ENCODE results near the gene MORC2. TPM values are rescaled to one million over a fixed set of nuclear protein-coding genes. Genes with fewer than 3 reads are reported as not detected.

MORC2 gene
- polyA plus RNA-seq, 1 donor (not counting 4 experiments of a cell fraction or from before 2014, with no cell fraction given), result 14.1 TPM

DNA sequence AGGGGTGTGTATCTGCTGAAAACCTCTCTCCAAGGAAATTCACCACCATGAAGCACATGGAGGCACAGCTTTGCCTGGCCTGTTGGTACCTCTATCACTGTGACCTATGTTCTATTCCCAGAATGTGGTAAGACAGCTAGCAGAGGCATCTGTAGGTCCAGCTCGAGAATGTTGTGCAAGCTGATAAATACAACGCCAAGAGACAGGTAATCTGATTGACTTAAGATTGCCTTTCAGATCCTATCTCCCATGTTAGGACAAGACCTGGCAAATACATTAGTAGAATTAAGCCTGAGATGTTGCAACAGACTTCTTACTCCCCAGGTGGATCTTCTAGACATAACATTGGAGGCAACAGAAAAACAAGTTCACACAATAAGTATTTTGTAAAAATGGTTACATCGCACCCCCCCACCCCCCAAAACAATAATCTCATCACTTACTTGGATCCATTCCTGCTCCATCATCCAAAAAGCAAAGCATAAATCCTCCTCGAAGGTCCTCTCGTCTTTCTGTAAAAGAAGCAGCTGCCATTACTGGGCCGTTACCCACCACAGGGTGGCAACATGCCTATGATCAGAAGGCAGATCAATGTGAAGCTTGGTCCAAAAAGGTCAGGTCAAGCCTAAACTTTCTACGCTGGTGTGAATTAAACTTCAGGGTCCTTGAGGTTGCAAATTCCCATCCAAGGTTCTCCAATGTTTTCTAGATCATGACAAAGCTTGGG lies 18.5 kb downstream of the MORC2 start:
- peaks cover 8 to 9% of the 10 kb centered on the region in 2 experiments for H3K36me3 ChIP-seq (ENCODE audit: control insufficient read depth in 2 of 2, extremely low read depth in 1 of 2, insufficient read depth in 2 of 2, low read length in 2 of 2)

DNA sequence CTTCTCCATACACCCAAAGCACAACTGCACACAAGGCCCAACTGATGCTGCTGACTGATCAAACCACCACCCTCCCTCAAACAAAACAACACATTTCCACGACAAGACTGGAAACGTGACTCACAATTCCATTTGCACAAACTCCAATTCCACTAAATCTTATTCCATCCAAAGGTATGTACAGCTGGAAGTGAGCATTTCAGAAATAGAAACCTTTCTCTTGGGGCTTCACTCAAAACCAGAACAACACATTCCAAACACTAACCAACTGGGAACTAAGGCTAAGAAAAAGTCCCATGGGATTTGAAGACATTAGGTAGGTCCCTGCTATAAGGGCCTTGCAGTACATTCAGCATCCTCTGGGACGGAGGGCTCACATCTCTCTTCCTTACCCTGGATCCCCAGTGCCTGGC lies 19.6 kb downstream of the MORC2 start:
- no peak for DNase-seq (ENCODE audit: low read depth, low spot score)
- no peaks in the 10 kb centered on the region for H3K27me3 ChIP-seq (ENCODE audit: control insufficient read depth, extremely low read depth, insufficient read depth, low read length)

More for the DNA sequence above, 18.5 kb downstream of the MORC2 start:
- no peaks in the 10 kb centered on the region for H3K9me1 ChIP-seq (ENCODE audit: control insufficient read depth, extremely low read depth, insufficient read depth, low read length)
- no peak for TF ChIP-seq EZH2 (IDR thresholded peaks at IDR 0.05; ENCODE audit: low read length)
- TF ChIP-seq, protein P1, sequence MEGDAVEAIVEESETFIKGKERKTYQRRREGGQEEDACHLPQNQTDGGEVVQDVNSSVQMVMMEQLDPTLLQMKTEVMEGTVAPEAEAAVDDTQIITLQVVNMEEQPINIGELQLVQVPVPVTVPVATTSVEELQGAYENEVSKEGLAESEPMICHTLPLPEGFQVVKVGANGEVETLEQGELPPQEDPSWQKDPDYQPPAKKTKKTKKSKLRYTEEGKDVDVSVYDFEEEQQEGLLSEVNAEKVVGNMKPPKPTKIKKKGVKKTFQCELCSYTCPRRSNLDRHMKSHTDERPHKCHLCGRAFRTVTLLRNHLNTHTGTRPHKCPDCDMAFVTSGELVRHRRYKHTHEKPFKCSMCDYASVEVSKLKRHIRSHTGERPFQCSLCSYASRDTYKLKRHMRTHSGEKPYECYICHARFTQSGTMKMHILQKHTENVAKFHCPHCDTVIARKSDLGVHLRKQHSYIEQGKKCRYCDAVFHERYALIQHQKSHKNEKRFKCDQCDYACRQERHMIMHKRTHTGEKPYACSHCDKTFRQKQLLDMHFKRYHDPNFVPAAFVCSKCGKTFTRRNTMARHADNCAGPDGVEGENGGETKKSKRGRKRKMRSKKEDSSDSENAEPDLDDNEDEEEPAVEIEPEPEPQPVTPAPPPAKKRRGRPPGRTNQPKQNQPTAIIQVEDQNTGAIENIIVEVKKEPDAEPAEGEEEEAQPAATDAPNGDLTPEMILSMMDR (optimal IDR thresholded peaks at IDR 0.05 in 1 of 3, IDR thresholded peaks at IDR 0.05 in 1 of 3, conservative IDR thresholded peaks at IDR 0.05 in 1 of 3; ENCODE audit: extremely low read depth in 1 of 3, insufficient read depth in 2 of 3, low read length in 3 of 3), result peak in 2 of 3 experiments; percentile 9 to 21
- no peak overlapping the region for H3K4me2 ChIP-seq (ENCODE audit: control insufficient read depth, extremely low read depth, insufficient read depth, low read depth, low read length)
- H3K4me1 ChIP-seq (ENCODE audit: control insufficient read depth, extremely low read depth, insufficient read depth, low read length), result peaks cover 36% of the 10 kb centered on the region
- dilution Hi-C loops (cut with MboI; ENCODE audit: extremely low pct_ligation_motif_present, low sequenced_read_pairs), result loop anchor here (25.0 kb wide), 1 partner anchor 112 kb away; no protein-coding TSS in a partner anchor
- H3K27me3 ChIP-seq (ENCODE audit: control insufficient read depth, extremely low read depth, insufficient read depth, low read length), result no peaks in the 10 kb centered on the region
- no peaks in the 10 kb centered on the region for H3K79me2 ChIP-seq (ENCODE audit: control insufficient read depth, insufficient read depth, low read length)
- FAIRE-seq (no peak), DNase-seq (ENCODE audit: low read depth, low spot score) (no peak)
- H3K9ac ChIP-seq (ENCODE audit: control insufficient read depth, extremely low read depth, insufficient read depth, low read length), result no peak overlapping the region
- no peak overlapping the region for H2AFZ ChIP-seq (ENCODE audit: control insufficient read depth, low read length)
- no peaks in the 10 kb centered on the region for H4K20me1 ChIP-seq (ENCODE audit: control insufficient read depth, extremely low read depth, insufficient read depth, low read length)
- no peak overlapping the region for H3K27ac ChIP-seq (ENCODE audit: control insufficient read depth, insufficient read depth, low read length)
- no peaks in the 10 kb centered on the region for H3K9me3 ChIP-seq (ENCODE audit: control insufficient read depth, low read depth, low read length)
- no peak overlapping the region for H3K4me3 ChIP-seq (ENCODE audit: control insufficient read depth in 2 of 3, extremely low read depth in 1 of 3, insufficient read depth in 2 of 3, low read depth in 1 of 3, low read length in 3 of 3)

More for the DNA sequence above, 19.6 kb downstream of the MORC2 start:
- peaks cover 38% of the 10 kb centered on the region for H3K4me1 ChIP-seq (ENCODE audit: control insufficient read depth, extremely low read depth, insufficient read depth, low read length)
- H3K79me2 ChIP-seq (ENCODE audit: control insufficient read depth, insufficient read depth, low read length), result no peaks in the 10 kb centered on the region
- H4K20me1 ChIP-seq (ENCODE audit: control insufficient read depth, extremely low read depth, insufficient read depth, low read length), result no peaks in the 10 kb centered on the region
- H3K27ac ChIP-seq (ENCODE audit: control insufficient read depth, insufficient read depth, low read length), result no peak overlapping the region
- peaks cover 10 to 19% of the 10 kb centered on the region in 2 experiments for H3K36me3 ChIP-seq (ENCODE audit: control insufficient read depth in 2 of 2, extremely low read depth in 1 of 2, insufficient read depth in 2 of 2, low read length in 2 of 2)
- no peaks in the 10 kb centered on the region for H3K9me1 ChIP-seq (ENCODE audit: control insufficient read depth, extremely low read depth, insufficient read depth, low read length)
- no peak overlapping the region for H3K4me3 ChIP-seq (ENCODE audit: control insufficient read depth in 2 of 3, extremely low read depth in 1 of 3, insufficient read depth in 2 of 3, low read depth in 1 of 3, low read length in 3 of 3)
- H3K9ac ChIP-seq (ENCODE audit: control insufficient read depth, extremely low read depth, insufficient read depth, low read length), result no peak overlapping the region
- FAIRE-seq, result no peak
- no peak overlapping the region for H3K4me2 ChIP-seq (ENCODE audit: control insufficient read depth, extremely low read depth, insufficient read depth, low read depth, low read length)
- TF ChIP-seq, protein P1 (optimal IDR thresholded peaks at IDR 0.05 in 1 of 3, IDR thresholded peaks at IDR 0.05 in 1 of 3, conservative IDR thresholded peaks at IDR 0.05 in 1 of 3; ENCODE audit: extremely low read depth in 1 of 3, insufficient read depth in 2 of 3, low read length in 3 of 3), result peak in 1 of 3 experiments; percentile 13
- no peak for TF ChIP-seq EZH2 (IDR thresholded peaks at IDR 0.05; ENCODE audit: low read length)
- dilution Hi-C loops (cut with MboI; ENCODE audit: extremely low pct_ligation_motif_present, low sequenced_read_pairs), result no loop called here
- no peak overlapping the region for H2AFZ ChIP-seq (ENCODE audit: control insufficient read depth, low read length)
- no peaks in the 10 kb centered on the region for H3K9me3 ChIP-seq (ENCODE audit: control insufficient read depth, low read depth, low read length)
